UCSD-AML1 (cell line): Measurements from ENCODE around the gene SDF2.
"Not testable (repeated sequence)": the region's sequence is repeated elsewhere in the genome, so short reads cannot be mapped to it uniquely, and the experiment has no call there.

ENCODE experiments used
- DNase-seq: peaks from one replicate; lab custom pipeline; 2025; ENCODE audit not compliant: unreplicated experiment; lab: John Stamatoyannopoulos, UW

The SDF2 gene

DNA sequence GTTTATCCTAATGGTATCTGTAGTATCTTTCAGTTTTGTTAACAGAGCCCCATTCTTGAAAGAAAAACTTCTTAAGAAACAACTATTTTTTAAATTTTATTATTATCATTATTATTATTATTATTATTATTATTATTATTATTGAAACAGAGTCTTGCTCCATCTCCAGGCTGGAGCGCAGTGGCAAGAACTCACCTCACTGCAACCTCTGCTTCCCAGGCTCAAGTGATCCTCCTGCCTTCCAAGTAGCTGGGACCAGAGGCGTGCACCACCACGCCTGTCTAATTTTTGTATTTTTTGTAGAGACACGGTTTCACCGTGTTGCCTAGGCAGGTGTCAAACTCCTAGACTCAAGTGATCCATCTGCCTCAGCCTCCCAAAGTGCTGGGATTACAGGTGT lies 23.7 kb upstream of the SDF2 start:
- no peak for DNase-seq

DNA sequence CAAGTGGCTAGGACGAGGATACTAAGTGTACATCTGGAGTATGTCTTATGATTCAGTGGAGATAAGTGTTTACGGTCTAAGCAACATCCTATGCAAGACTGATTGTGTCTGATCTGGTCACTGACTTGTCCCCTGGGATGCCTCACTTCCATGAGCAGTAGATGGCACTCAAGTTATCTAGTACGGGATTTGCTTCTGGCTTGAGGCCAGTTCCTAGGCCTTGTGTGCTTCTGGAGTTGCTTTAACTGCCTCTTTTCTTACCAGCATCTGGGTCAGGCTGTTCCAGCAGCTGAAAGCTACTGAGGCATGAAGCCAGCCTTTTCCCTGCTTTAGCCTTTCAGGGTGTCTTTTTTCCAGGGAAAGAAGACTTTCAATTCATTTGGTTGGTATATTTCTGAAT lies 23.3 kb upstream of the SDF2 start:
- no peak for DNase-seq

GRCh38 chr17:28682655-28683054 lies 20.9 kb upstream of the SDF2 start:
- DNase-seq = no peak

GRCh38 chr17:28675980-28676379 lies 14.3 kb upstream of the SDF2 start:
- no peak for DNase-seq

GRCh38 chr17:28675490-28675889 lies 13.8 kb upstream of the SDF2 start:
- no peak for DNase-seq

DNA sequence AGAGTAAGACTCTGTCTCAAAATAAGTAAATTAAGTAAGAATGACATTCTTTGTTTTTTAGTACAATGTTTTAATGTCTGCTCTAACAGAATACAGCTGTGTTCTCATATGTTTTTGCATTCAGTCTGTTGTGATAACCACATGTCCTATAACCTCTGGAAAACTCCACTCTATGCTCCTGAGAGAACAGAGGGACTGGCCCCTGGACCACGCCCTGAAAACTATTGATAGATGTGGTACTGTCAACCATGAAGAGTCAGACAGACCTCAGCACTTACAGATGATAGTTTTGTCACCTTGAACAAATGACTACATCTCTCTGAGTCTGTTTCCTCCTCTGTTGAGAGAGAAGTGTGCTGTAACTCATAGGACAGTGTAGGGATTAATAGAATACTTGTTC lies 8.2 kb upstream of the SDF2 start:
- no peak for DNase-seq

- DNase-seq = no peak
Measured at GRCh38 chr17:28667870-28668269, 6.2 kb upstream of the SDF2 start.

DNA sequence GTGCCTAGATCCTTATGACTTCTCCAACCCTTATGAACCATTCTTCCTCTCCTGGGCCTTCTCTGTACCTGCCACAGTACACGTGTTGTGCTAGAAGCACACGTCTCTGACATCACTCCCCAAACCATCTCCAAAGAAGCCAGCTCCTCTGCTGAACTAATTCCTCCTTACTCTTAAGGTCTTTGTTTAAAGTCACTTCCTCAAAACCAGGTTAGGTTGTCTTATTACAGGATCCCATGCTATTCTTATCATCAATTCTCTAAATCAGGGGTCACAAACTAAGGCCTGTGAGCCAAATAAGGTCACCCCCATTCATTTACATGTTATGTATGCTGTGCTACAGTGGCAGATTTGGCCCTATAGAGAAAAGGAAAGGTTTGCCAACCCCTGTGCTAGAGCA lies 4.3 kb upstream of the SDF2 start:
- no peak for DNase-seq

DNA sequence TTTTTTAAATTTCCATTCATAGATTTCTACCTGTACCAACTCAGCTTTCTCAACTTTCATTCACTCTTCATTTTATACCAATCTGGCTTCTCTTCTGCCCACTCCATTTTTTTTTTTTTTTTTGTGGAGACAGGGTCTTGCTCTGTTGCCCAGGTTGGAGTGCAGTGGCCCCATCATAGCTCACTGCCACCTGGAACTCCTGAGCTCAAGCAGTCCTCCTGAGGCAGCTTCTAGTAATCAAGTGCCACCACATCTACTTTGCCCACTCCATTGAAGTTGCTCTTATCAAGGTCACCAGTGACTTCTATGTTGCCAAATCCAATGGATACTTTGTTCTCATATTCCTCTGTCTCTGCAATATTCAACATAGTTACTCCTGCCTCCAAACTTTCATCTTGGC lies 2.0 kb upstream of the SDF2 start:
- no peak for DNase-seq

DNA sequence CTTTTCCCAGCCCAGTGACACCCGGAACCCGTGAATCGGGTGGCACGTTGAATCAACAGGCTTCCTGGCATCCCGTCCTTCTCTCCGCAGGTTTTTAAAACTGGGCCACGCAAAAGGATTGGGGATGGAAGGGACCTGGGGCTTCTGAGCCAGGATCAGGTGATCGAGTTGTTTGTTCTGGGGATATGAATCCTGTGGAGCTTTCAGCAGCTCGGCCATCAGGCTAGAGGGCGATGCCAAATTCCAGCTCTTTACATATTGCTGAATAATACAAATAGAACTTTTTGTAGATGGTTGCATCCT lies 772 bp upstream of the SDF2 start:
- no peak for DNase-seq

DNA sequence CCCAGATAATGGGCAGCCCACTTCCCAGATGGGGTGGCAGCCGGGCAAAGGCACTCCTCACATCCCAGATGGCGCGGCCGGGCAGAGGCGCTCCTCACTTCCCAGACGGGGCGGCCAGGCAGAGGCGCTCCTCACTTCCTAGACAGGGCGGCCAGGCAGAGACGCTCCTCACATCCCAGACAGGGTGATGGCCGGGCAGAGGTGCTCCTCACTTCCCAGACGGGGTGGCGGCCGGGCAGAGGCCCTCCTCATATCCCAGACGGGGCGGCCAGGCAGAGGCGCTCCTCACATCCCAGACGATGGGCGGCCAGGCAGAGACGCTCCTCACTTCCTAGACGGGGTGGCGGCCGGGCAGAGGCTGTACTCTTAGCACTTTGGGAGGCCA lies 2.2 kb downstream of the SDF2 start:
- DNase-seq = not testable (repeated sequence)

GRCh38 chr17:28658766-28659496 lies 2.8 kb downstream of the SDF2 start:
- not testable (repeated sequence) for DNase-seq

DNA sequence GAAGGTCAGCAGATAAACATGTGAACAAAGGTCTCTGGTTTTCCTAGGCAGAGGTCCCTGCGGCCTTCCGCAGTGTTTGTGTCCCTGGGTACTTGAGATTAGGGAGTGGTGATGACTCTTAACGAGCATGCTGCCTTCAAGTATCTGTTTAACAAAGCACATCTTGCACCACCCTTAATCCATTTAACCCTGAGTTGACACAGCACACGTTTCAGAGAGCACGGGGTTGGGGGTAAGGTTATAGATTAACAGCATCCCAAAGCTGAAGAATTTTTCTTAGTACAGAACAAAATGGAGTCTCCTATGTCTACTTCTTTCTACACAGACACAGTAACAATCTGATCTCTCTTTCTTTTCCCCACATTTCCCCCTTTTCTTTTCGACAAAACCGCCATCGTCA lies 3.4 kb downstream of the SDF2 start:
- DNase-seq = not testable (repeated sequence)

- no peak for DNase-seq
Measured at GRCh38 chr17:28657756-28658155, 4.0 kb downstream of the SDF2 start.

- no peak for DNase-seq
Measured at GRCh38 chr17:28655160-28655559, 6.5 kb downstream of the SDF2 start.

DNA sequence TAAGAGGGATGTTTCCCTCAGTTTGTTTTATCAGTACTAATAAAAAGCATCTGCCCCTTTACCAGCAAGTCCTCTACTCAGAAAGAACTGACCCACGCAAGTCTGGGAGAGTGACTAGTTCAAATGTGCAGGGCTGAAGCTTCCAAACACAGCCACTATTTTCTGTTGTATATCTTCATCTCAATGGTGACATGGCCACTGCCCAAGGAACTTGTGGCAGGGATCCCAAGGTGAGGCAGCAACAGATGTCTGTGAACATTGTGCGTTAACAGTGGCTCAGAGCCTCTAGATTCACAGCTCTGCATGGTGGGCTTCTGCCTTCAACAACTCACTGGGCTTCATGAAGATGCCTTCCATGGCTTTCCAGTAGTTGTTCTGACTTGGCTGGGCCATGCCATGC lies 13.0 kb downstream of the SDF2 start:
- DNase-seq = no peak

- DNase-seq = no peak
Measured at GRCh38 chr17:28646039-28646754, 15.5 kb downstream of the SDF2 start.

GRCh38 chr17:28645576-28645939 lies 16.1 kb downstream of the SDF2 start:
- no peak for DNase-seq

- DNase-seq = peak; percentile 97
Measured at GRCh38 chr17:28644787-28645575, 16.7 kb downstream of the SDF2 start, which contains the start of gene BLTP2. TSS of gene BLTP2 (minus strand) at chr17:28645158. CDS start at chr17:28645056, 102 bp downstream.

GRCh38 chr17:28643983-28644786 lies 17.5 kb downstream of the SDF2 start:
- DNase-seq = peak; percentile 59

GRCh38 chr17:28641579-28641978 lies 20.1 kb downstream of the SDF2 start:
- no peak for DNase-seq
